ENCODE measurements around the gene ONECUT2. TPM values are rescaled to one million over a fixed set of nuclear protein-coding genes. Genes with fewer than 3 reads are reported as not detected.
A peak's percentile ranks its signal among the peaks of the same experiment; 100 is the strongest.

The ONECUT2 gene
- total and polyA plus RNA-seq, 9 of the 15 experiments (the other 6 are each of a cell fraction or from before 2014, with no cell fraction given): 0.27 to 2.5 (median 0.83) TPM

- TF ChIP-seq, protein P1, sequence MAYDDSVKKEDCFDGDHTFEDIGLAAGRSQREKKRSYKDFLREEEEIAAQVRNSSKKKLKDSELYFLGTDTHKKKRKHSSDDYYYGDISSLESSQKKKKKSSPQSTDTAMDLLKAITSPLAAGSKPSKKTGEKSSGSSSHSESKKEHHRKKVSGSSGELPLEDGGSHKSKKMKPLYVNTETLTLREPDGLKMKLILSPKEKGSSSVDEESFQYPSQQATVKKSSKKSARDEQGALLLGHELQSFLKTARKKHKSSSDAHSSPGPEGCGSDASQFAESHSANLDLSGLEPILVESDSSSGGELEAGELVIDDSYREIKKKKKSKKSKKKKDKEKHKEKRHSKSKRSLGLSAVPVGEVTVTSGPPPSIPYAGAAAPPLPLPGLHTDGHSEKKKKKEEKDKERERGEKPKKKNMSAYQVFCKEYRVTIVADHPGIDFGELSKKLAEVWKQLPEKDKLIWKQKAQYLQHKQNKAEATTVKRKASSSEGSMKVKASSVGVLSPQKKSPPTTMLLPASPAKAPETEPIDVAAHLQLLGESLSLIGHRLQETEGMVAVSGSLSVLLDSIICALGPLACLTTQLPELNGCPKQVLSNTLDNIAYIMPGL (CRISPR knock-in tag; IDR thresholded peaks at IDR 0.05): no peak
- no peak for TF ChIP-seq NCOA6 (IDR thresholded peaks at IDR 0.05)
- TF ChIP-seq RBM15 (IDR thresholded peaks at IDR 0.05; ENCODE audit: insufficient read depth, low read length): no peak
- no peak for TF ChIP-seq ZFP36 (IDR thresholded peaks at IDR 0.05; ENCODE audit: low read depth, low read length, partially characterized antibody)
- no peak for TF ChIP-seq BRF1 (IDR thresholded peaks at IDR 0.05; ENCODE audit: borderline replicate concordance, extremely low read depth, insufficient read length)
- peak; percentile 94 for TF ChIP-seq MAFF (IDR thresholded peaks at IDR 0.05; ENCODE audit: low read length)
- no peak for TF ChIP-seq PHF20 (IDR thresholded peaks at IDR 0.05; ENCODE audit: partially characterized antibody)
- no peak for TF ChIP-seq SRSF3 (IDR thresholded peaks at IDR 0.05; ENCODE audit: insufficient read depth, low read length)
- no peak for TF ChIP-seq SIX5 (IDR thresholded peaks at IDR 0.05; ENCODE audit: borderline replicate concordance in 1 of 2, insufficient read depth in 1 of 2, low read depth in 1 of 2, low read length in 2 of 2)
- no peak for TF ChIP-seq GTF2B (IDR thresholded peaks at IDR 0.05; ENCODE audit: extremely low read depth, insufficient read length)
- no peak for TF ChIP-seq ZNF561 (CRISPR knock-in tag; conservative IDR thresholded peaks at IDR 0.05)
- TF ChIP-seq MAFK (IDR thresholded peaks at IDR 0.05; ENCODE audit: low read length): peak; percentile 94
- no peak for TF ChIP-seq GTF3C2 (IDR thresholded peaks at IDR 0.05; ENCODE audit: borderline replicate concordance, extremely low read depth, insufficient read length)
- TF ChIP-seq ZNF609 (CRISPR knock-in tag; IDR thresholded peaks at IDR 0.05; ENCODE audit: borderline replicate concordance): no peak
- no peak for TF ChIP-seq SMAD4 (CRISPR knock-in tag; conservative IDR thresholded peaks at IDR 0.05)
- no peak for TF ChIP-seq RUNX1 (IDR thresholded peaks at IDR 0.05; ENCODE audit: low read depth)
- TF ChIP-seq KAT2B (IDR thresholded peaks at IDR 0.05; ENCODE audit: low read depth, low read length): no peak
Observed at GRCh38 chr18:57523171-57523956, 88.2 kb downstream of the ONECUT2 start (continued).
